ENCODE data around the gene RASGEF1C.

RASGEF1C gene

GRCh38 chr5:180142021-180142765 is 66.8 kb downstream of the RASGEF1C start:
- H3K27me3 ChIP-seq (ENCODE audit: insufficient read depth, poor library complexity, severe bottlenecking), result no peaks in the 10 kb centered on the region
- DNase-seq (ENCODE audit: low read depth in 1 of 2, low spot score in 1 of 2), result no peak
- no peak overlapping the region for H3K4me3 ChIP-seq (replicated peaks; ENCODE audit: insufficient read depth, low read length)
- H3K27ac ChIP-seq (replicated peaks), result no peak overlapping the region
- TF ChIP-seq SPI1 (IDR thresholded peaks at IDR 0.05; ENCODE audit: borderline replicate concordance, low read depth) (no peak), POLR2AphosphoS5 (IDR thresholded peaks at IDR 0.05; ENCODE audit: low read depth) (no peak), GABPA (IDR thresholded peaks at IDR 0.05; ENCODE audit: low read depth) (no peak)

DNA sequence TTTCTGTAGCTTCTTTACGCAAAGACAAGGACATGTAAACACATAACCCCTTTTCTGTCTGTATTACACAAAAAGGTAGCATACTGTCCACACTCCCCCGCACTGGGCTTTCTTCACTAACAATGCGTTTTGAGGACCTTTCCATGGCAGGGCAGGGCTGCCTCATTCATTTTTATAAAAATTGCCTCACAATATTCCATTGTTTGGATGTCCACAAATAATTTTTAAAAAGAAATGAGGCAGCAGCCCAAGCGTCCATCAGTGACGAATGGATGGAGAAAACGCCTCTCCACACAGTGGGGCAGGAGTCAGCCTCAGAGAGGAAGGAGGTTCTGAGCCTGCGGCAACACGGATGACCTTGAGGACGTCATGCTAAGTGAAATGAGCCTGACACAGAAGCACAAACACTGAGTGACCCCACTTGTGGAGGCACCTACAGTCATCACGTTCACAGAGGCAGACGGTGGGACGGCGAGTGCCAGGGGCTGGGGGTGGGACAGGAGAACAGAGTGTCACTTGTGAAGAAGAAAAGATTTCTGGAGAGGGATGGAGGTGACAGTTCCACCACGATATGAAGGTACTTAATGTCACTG is 67.8 kb downstream of the RASGEF1C start:
- Histone ChIP-seq H3K4me3 (replicated peaks; ENCODE audit: insufficient read depth, low read length) (no peak overlapping the region), H3K27ac (replicated peaks) (no peak overlapping the region), H3K27me3 (ENCODE audit: insufficient read depth, poor library complexity, severe bottlenecking) (no peaks in the 10 kb centered on the region)
- TF ChIP-seq POLR2AphosphoS5 (IDR thresholded peaks at IDR 0.05; ENCODE audit: low read depth), result no peak
- no peak for TF ChIP-seq GABPA (IDR thresholded peaks at IDR 0.05; ENCODE audit: low read depth)
- TF ChIP-seq SPI1 (IDR thresholded peaks at IDR 0.05; ENCODE audit: borderline replicate concordance, low read depth), result no peak
- no peak for TF ChIP-seq CTCF (IDR thresholded peaks at IDR 0.05; ENCODE audit: insufficient read depth, low read length)
- TF ChIP-seq, protein P1, sequence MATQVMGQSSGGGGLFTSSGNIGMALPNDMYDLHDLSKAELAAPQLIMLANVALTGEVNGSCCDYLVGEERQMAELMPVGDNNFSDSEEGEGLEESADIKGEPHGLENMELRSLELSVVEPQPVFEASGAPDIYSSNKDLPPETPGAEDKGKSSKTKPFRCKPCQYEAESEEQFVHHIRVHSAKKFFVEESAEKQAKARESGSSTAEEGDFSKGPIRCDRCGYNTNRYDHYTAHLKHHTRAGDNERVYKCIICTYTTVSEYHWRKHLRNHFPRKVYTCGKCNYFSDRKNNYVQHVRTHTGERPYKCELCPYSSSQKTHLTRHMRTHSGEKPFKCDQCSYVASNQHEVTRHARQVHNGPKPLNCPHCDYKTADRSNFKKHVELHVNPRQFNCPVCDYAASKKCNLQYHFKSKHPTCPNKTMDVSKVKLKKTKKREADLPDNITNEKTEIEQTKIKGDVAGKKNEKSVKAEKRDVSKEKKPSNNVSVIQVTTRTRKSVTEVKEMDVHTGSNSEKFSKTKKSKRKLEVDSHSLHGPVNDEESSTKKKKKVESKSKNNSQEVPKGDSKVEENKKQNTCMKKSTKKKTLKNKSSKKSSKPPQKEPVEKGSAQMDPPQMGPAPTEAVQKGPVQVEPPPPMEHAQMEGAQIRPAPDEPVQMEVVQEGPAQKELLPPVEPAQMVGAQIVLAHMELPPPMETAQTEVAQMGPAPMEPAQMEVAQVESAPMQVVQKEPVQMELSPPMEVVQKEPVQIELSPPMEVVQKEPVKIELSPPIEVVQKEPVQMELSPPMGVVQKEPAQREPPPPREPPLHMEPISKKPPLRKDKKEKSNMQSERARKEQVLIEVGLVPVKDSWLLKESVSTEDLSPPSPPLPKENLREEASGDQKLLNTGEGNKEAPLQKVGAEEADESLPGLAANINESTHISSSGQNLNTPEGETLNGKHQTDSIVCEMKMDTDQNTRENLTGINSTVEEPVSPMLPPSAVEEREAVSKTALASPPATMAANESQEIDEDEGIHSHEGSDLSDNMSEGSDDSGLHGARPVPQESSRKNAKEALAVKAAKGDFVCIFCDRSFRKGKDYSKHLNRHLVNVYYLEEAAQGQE (IDR thresholded peaks at IDR 0.05; ENCODE audit: insufficient replicate concordance, low read depth), result no peak
- DNase-seq (ENCODE audit: low read depth in 1 of 2, low spot score in 1 of 2), result no peak

- Histone ChIP-seq H3K27me3 (ENCODE audit: insufficient read depth, poor library complexity, severe bottlenecking) (no peaks in the 10 kb centered on the region), H3K4me3 (replicated peaks; ENCODE audit: insufficient read depth, low read length) (no peak overlapping the region), H3K27ac (replicated peaks) (no peak overlapping the region)
- no peak for DNase-seq (ENCODE audit: low read depth in 1 of 2, low spot score in 1 of 2)
- TF ChIP-seq, protein P1 (IDR thresholded peaks at IDR 0.05; ENCODE audit: insufficient replicate concordance, low read depth), result no peak
- TF ChIP-seq GABPA (IDR thresholded peaks at IDR 0.05; ENCODE audit: low read depth) (no peak), POLR2AphosphoS5 (IDR thresholded peaks at IDR 0.05; ENCODE audit: low read depth) (no peak), SPI1 (IDR thresholded peaks at IDR 0.05; ENCODE audit: borderline replicate concordance, low read depth) (no peak), CTCF (IDR thresholded peaks at IDR 0.05; ENCODE audit: insufficient read depth, low read length) (no peak)
Observed at GRCh38 chr5:180140571-180140970, 68.4 kb downstream of the RASGEF1C start.

DNA sequence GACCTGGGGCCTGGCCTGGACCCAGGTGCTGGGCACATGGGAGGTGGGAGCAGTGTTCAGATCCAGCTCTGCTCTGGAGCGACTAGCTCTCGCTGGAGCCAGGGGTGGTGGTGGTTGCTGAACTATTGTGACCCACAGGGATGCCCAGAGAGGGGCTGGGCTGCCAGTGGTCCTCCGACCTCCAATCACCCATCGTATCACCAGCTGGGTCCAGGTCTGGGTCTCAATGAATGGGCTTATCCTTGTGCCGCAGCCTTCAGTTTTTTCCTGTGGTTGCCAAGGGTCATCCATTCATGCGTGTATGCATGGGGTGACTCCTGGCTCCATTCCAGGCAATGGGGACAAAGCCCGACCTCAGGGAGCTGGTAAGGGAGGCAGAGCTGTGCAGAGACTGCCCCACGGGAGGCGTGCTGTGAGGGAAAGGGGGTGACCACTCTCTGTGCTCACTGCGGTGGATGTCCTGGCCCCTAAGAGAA is 68.9 kb downstream of the RASGEF1C start:
- Histone ChIP-seq H3K4me3 (replicated peaks; ENCODE audit: insufficient read depth, low read length) (no peak overlapping the region), H3K27me3 (ENCODE audit: insufficient read depth, poor library complexity, severe bottlenecking) (no peaks in the 10 kb centered on the region), H3K27ac (replicated peaks) (no peak overlapping the region)
- DNase-seq (ENCODE audit: low read depth in 1 of 2, low spot score in 1 of 2), result no peak
- TF ChIP-seq, protein P1 (IDR thresholded peaks at IDR 0.05; ENCODE audit: insufficient replicate concordance, low read depth), result no peak
- TF ChIP-seq GABPA (IDR thresholded peaks at IDR 0.05; ENCODE audit: low read depth) (no peak), SPI1 (IDR thresholded peaks at IDR 0.05; ENCODE audit: borderline replicate concordance, low read depth) (no peak), CTCF (IDR thresholded peaks at IDR 0.05; ENCODE audit: insufficient read depth, low read length) (no peak), POLR2AphosphoS5 (IDR thresholded peaks at IDR 0.05; ENCODE audit: low read depth) (no peak)

All from HL-60 (cell line).